GM18499 (cell line): Measurements from ENCODE around the gene TUFT1.
"Not testable (repeated sequence)": the region's sequence is repeated elsewhere in the genome, so short reads cannot be mapped to it uniquely, and the experiment has no call there.

Source experiments
- ATAC-seq: cut with Tn5 transposase; IDR thresholded peaks from one replicate; pipeline ENCODE4 v1.9.1; 2021; ENCODE audit warnings: moderate number of reproducible peaks; ENCODE audit not compliant: insufficient read depth, unreplicated experiment

Gene TUFT1

DNA sequence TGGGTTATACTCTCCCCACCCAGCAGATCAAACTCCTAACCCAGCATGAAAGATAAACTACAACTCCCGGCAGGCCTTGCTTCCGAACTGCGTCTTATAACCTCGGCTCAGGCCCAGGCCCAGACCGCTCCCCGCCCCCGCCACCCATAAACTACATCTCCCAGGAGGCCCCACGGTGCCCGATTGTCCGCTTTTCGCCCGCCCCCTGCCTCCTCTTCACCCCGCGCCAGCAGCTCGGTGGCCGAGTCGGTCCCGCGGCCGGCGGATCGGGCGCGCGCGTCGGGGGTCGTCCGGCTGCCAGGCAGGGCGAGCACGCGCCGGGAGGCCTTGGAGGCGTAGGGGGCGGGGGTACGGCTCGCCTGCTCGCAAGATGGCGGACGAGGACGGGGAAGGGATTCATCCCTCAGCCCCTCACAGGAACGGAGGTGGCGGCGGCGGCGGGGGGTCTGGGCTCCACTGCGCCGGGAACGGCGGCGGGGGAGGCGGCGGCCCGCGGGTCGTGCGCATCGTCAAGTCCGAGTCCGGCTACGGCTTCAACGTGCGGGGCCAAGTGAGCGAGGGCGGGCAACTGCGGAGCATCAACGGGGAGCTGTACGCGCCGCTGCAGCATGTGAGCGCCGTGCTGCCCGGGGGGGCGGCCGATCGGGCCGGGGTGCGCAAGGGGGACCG lies 71.9 kb downstream of the TUFT1 start, which contains the start of gene SNX27:
Gene SNX27, plus strand, starts transcription at position 219 of the 669 bp plus-strand sequence. Its CDS starts 152 bp downstream, at position 371.
- ATAC-seq = peak; percentile 70

- no peak for ATAC-seq
Measured at GRCh38 chr1:151612501-151613281, 72.6 kb downstream of the TUFT1 start.

DNA sequence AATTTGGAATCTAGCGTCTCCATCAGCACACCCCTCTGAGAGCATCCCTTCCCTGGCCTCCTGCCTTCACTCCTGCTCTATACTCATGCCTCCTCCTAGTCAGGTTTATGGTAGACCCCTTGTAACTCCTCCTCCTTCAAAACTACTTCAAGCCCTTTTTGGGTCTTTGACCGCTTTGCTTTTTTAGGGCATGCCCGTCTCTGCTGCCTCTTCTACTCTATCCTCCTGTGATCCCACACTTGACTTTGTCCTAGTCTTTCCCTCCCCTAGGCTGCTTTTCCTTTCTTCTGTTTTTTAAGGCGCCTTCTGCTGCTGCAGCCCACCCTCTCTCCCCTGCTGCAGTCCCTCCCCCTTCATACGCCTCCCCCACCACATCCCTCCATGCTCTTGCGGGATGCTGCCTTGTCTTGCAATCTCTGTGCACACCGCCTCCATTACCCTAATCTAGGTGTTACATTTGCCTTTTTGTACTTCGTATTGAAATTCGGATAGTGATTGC lies 73.2 kb downstream of the TUFT1 start:
- ATAC-seq = no peak

GRCh38 chr1:151615711-151616504 lies 75.8 kb downstream of the TUFT1 start:
- no peak for ATAC-seq

DNA sequence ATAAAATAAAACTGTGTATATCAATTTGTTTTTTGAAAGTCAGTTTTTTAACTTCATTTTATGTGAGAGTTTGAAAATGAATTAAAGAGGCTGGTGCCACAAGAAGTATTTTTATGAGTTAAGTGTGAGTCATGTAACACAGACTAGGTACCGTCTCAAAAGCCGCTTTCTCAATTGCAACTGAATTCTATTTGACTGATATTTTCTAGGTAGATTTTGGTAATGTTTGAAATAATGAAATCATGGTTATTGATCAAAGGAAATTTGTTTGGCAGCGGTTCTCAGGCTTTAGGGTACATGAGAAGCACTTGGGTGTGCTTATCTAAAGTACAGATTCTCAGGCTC lies 76.4 kb downstream of the TUFT1 start:
- ATAC-seq = no peak

- no peak for ATAC-seq
Measured at GRCh38 chr1:151618003-151618402, 77.9 kb downstream of the TUFT1 start.

- no peak for ATAC-seq
Measured at GRCh38 chr1:151618470-151618869, 78.4 kb downstream of the TUFT1 start.

- not testable (repeated sequence) for ATAC-seq
Measured at GRCh38 chr1:151618996-151619395, 78.9 kb downstream of the TUFT1 start.

DNA sequence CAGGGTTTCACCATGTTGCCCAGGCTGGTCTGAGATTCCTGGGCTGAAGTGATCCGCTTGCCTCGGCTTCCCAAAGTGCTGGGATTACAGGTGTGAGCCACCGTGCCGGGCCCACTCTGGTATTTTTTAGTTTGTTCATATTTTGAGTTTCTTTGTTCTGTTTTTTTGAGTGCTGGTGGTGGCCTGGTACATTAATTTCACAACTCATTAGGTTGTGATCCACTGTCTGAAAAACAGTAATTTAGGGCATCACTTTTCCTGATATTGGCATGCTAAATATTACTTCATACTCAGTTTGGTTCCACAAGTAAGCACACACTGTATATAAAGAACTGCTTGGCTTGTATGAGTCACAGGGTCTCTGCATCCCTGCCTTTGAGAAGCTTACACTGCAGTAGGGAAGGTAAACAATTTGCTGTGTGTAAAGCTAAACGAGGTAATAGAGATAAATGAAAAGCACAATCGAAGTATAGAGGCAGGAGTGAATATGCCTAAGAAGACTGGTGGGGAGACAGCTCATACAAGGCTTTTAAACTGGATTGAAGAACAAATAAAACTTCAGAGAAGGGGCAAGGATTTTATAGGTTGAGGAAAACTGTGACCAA lies 79.5 kb downstream of the TUFT1 start:
- no peak for ATAC-seq

GRCh38 chr1:151620286-151620685 lies 80.2 kb downstream of the TUFT1 start:
- ATAC-seq = no peak

DNA sequence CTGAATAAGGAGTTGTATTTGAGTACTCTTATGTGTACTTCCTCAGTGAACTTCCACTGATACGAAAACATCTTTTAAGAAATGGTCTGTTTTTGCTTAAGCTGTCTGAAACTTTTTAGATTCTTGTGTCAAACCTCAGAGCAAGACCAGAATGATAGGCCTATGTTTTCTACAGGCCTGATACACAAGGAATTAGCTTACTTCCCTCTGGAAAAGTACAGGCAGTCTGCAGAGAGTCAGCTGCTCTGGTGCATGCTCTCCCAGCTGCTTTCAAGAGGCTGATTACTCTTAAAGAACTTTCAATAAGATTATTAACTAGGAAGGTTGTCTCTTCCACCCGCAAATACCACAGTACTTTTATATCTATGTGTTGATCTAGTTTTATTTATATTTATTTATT lies 81.2 kb downstream of the TUFT1 start:
- no peak for ATAC-seq

DNA sequence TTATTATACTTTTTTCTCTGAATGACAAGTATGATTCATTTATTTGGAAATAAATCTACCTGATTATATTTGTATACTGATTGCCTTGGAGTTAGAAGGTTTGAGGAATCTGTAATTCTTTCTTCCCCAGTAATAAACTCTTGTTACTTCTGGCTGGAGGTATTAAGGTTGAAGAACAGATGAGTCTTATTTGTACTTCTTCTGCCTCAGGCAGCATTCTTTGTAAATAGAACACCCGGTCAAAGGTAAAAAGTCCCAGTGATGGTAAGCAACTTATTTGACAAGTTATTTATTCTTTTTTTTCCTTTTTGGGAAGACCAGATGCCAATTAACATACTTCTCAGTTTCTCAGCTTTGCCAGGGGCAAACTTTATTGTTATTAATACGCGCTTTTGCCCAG lies 84.7 kb downstream of the TUFT1 start:
- no peak for ATAC-seq

DNA sequence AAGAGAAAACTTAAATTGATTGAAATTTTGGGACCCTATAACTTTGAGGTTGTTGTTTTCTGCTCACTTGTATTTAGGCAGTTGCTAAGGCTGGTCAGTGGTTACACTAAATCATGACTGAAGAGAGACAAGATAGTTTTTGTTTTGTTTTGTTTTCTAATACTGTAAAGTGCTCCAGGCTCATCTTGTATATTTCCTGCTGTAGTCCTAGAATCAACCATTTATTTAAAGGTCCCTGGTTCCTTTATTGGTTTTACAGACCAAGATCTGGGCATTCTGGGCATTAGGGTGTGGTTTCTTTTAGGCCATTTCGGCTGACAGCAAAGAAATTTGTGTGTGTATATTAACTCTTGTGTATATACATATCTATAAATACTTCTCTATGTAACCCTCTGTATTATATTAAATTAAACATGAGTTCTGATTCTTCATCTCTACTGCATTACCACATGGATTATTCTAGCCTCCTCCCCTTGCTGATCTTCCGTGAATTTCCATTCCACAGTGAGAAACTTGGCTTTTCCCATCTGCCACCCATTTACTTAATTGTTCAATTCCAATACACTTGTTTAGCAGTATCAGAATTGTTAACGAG lies 86.7 kb downstream of the TUFT1 start:
- no peak for ATAC-seq

DNA sequence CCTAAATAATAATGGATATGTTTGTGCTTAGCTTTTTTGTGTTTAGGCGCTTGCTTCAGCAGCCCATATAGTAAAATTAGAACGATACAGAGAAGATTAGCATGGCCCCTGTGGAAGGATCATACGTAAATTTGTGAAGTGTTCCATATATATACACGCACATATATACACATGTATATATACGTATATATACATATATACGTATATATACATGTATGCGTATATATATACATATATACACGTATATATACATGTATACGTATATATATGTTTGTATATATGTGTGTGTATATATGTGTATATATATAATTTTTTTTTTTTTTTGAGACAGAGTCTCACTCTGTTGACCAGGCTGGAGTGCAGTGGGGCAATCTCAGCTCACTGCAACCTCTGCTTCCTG lies 89.2 kb downstream of the TUFT1 start:
- no peak for ATAC-seq
